GM21619 (cell line): ENCODE data around the gene SH3BP4.

Experiments used
- ATAC-seq: cut with Tn5 transposase; IDR thresholded peaks from one replicate; pipeline ENCODE4 v1.9.1; 2021; ENCODE audit not compliant: unreplicated experiment

The SH3BP4 gene

DNA sequence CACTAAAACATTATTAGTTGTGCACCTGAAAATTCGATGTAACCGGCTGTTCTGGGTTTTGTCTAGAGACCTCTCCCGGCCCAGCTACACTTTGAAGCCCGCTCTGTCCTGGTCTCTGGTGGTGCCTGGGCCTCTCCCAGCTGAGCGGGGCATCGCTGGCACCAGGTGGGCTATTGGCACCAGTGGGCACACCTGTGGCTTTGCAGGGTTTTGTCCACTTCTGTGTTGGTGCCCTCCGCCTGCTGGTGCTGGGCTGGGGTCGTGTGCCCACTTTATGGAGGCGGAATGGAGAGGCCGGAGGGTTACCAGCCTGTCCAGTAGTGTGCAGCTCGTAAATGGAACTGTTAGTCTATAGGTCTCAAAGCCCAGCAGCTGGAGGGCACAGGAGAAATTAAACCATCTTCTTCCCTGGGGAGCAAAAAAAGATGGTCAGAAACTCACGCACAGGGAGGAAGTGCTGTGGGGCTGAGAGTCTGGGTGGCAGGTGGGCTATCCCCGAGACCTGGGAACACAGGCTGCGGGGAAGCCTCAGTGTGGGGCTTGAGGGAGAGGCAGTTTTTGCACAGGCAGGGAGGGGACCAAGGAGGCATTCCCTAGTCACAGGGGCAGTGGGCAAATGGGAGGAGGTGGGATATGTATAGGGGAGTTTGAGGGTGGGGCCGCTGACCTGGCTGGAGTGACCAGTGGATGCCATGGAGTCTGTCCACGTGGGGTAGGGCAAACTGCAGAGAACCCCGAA is 30.4 kb downstream of the SH3BP4 start:
- no peak for ATAC-seq

DNA sequence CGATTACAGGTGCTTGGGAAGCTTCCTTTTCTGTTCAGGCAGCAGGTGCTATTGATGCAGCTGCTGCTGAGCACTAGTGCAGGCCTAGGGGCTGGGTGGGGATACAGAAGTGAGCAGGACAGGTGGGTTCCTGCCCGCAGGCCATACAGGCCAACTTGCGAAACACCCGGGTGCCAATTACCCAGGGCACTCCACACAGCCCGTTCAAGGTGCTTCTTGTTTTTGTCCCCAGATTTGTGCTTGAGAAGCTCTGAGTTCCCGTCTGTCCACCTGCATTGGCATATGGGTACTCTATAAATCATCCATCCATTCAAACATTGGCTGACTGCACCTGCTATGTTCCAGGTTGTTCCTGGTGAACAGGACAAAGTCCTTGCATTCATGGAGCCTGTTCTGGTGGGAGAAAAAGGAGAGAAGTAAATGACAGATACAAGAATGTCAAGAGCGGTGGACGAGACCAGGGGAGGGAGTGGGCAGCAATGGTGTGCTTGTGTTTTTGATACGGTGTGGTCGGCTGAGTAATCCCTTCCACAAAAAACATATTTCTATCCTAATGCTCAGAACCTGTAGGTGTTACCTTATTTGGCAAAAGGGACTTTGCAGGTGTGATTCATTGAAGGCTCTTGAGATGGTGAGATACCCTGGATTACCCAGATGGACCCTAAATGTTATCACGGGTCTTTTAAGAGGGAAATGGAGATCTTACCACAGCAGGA is 31.4 kb downstream of the SH3BP4 start:
- no peak for ATAC-seq

DNA sequence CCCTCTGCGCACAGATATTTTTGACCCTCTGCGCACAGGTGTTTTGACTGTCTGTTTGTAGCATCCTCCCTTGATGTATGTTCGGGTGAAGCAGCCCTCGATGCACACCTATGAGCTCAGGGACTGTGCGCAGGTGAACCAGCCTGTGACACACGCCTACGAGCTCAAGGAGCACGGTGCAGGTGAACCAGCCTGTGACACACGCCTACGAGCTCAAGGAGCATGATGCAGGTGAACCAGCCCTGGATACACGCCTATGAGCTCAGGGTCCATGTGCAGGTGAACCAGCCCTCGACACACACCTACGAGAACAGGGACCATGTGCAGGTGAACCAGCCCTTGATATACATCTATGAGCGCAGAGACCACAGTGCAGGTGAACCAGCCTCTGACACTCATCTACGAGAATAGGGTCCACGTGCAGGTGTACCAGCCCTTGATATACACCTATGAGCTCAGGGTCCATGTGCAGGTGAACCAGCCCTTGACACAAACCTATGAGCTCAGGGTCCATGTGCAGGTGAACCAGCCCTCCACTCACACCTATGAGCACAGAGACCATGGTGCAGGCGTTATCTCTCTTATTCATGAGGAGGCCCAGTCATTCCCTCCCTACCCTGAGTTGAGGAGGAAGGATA is 33.9 kb downstream of the SH3BP4 start:
- no peak for ATAC-seq

DNA sequence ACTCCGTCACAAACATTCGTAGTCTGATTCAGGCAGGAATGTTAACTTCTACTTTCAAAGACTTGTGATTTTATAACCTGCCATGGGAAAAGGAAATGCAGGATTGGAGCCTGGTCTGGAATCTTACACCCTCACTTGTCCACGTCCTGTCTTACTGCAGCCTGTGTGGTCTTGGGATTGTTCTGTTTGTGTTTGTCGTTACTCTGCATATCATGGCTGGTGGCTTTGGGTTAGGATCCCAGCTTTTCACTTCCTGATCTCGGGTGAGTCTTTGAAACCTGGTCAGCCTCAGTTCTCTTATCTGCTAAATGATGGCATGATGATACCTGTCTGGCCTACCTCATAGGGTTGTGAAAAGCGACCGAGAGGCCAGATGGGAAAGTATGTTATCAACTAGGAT is 34.6 kb downstream of the SH3BP4 start:
- no peak for ATAC-seq

DNA sequence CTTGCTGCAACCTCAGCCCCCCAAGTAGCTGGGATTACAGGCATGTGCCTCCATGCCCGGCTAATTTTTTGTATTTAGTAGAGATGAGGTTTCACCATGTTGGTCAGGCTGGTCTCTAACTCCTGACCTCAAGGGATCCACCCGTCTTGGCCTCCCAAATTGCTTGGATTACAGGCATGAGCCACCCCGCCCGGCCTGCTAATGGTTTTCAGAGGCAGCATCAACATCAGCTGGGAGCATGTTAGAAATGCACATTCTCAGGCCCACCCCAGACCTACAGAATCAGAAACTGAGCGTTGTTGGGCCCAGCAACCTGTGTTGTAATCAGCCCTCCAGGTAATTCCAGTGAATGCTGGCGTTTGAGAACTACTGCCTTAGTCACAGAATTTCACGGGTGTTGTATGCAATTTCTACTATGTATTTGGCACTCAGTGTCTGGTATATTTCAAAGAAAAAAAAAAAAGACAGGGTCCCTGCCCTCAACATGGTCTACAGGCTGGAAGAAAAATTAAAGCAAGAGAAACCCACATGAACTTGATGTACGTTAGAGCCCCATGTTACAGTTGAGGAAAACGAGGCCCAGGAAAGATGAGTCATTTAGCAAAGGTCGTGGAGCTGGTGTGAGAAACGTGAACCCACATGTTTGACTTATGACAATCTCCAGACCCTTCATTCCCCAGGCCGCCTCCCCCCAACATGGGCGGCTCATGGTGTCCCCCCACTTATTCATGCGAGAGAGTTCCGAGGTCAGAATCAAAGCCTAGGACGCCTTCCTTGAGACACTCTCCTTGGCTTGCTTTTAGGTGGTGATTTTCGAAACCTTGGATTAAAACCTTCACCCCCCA is 35.3 kb downstream of the SH3BP4 start:
- no peak for ATAC-seq

DNA sequence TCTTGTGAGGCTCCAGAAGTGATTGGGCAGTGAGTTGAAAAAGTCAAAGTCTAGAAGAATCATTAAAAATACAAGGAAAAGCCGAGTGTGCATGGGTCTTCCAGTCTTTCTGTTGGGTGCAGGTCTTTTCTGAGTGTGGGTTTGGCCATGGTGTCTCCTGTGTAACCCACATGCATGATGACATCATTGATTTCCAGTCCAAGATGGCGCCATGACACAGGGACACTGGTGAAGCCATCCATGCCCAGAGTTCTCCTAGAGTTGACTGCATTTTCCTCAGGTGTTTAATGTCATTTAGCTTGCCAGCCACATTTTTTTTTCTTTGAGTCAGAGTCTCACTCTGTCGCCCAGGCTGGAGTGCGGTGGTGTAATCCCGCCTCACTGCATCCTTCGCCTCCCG is 35.9 kb downstream of the SH3BP4 start:
- no peak for ATAC-seq

DNA sequence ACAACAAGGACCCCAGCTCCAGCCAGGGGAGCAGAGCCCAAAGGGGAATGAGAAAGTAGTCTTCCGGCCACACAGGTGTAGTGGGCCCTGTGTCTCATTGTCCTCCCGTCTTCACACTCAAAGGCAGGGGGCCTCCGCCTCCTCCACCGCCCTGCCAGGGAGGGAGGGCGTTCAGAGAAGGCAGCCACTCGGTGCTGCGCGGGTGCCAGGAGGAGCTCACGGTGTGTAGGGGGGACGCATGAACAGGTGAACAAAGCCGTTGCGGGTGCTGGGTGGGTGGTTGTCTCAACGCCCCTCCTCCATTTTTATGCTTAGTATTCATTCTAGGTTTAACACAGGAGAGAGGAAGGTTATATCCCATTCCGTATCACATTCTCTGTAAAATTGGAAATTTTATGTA is 36.7 kb downstream of the SH3BP4 start:
- ATAC-seq = no peak

DNA sequence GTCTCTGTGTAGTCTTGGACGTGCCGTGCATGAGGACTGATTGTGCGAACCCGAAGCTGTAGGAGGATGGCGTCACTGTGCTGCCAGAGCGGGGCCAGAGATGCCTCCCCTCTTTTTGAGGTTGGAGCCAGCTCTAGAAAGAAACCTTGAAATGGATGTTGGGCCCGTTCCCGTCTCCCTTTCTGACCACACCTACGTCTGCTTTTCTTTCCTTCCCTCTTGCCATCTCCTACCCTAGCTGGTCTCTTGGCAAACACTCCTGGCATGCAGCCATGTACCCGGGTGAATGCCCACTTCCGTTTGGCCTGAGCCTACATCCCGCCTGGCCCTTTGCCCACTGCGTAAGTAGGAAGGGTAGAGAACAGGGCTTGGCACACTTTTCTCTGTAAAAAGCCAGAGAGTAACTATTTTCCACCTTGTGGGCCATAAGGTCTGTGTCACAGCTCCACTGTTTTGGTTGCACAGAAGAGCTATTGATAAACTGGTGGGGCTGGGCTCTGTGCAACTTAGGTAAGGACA is 37.4 kb downstream of the SH3BP4 start:
- no peak for ATAC-seq

DNA sequence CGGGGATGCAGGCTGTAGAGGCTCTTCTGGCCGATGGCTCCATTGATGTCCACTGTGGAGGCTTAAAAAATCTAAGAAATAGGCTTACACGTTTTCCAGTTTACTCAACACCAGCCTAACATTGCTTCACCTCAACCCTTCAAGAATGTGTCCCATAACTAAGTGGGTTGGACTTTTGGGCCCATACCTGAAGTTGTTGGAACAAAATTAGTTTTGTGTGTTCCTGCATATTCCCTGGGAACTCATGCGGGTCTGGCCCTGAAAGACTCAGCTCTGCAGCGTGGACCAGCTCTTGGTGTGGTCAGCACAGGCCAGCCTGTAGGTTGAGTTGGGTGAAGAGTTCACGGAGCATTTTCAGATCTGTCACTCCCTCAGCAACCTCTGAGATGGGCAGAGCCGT is 38.5 kb downstream of the SH3BP4 start:
- no peak for ATAC-seq

DNA sequence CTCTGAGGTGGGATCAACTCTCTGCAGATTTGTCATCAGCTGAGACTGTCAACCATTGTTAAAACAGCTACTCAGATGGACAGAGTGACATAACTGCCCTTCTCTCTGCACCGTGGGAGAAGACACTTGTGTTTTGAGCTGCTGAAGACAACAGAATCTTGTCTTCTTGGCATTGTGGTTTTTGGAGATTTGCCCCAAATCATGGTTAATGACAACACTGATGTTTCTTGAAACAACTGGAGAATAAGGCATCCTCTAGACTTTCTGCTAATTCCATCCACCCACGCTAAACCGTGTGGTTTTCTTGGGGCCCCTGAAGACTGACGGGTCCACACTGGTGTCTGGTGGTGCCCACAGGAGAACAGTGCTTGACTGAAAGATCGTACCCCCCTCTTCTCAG is 39.5 kb downstream of the SH3BP4 start:
- ATAC-seq = no peak

DNA sequence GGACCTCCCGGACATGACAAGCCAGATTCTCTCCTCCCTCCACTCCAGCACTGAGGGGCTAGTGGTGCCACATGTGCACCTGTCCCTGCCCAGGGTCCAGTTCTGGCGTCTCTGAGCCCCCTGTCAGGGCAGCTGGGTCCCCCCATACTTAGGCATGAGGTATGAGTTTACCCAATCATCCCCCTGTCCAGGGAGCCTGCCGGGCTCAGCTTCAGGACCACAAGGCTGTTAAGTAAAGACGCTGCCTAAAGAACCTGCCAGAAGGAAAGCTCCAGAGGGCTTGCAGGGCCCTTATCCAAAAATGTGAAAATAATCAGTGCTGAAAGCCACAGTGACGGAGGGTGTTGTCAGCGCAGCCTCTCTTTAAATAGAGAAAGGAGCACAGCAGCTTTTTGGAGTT is 40.0 kb downstream of the SH3BP4 start:
- no peak for ATAC-seq

DNA sequence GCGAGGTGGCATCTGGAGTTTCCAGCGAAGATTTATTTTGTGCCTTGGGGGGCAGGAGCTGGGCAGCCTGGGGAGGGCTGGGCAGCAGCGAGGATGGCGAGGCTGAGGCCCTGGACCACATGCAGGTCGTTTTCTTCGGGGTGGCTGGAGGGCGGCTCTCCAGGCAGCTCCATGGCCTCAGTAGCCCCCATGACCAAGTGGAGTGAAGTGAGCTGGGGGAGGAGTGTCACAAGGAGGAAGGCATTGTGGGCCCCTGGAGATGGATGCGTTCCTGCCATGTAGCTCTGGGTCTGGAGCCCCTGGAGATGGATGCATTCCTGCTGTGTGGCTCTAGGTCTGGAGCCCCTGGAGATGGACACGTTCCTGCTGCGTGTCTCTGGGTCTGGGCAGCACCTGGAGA is 40.4 kb downstream of the SH3BP4 start:
- no peak for ATAC-seq

DNA sequence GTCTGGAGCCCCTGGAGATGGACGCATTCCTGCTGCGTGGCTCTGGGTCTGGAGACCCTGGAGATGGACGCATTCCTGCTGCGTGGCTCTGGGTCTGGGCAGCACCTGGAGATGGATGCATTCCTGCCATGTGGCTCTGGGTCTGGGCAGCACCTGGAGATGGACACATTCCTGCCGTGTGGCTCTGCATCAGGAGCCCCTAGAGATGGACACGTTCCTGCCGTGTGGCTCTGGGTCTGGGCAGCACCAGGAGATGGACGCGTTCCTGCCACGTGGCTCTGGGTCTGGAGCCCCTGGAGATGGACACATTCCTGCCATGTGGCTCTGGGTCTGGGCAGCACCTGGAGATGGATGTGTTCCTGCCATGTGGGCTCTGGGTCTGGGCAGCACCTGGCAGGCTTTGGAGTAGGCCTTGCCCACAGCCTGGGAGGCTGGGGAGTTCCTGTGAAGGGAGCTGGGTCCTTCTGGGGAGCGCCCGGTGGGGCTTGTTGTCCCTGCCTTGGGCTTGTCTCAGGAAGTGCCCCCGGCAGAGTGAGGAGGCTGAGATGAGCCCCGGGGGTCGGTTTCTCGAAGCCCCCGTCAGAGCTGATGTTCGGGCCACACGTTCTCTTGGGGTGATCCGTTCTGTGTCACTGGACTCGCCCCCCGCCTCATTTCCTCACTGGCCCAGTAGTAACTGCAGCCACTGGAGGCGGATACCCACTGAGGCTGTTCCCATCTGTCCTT is 41.0 kb downstream of the SH3BP4 start:
- ATAC-seq = no peak

DNA sequence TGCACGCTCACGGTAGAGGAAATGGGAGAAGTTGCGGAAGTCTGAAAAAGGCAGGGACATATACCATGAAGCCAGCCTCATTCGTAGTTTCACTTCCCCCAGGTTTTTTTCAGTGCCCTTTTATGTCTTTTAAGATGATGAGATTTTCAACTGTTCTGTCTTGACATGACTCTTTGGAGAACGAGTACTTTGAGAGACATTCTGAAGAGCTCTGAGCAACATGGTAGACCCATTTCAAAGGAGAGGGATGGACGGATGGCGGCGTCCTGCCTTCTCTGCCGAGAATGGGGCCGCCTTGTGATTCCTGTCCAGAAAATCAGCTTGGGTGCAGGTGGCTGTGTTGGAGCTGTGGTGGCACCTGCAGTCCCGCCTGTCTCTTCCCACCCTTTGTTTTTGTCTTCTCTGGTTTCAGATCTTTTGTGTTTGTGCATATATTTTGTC is 41.7 kb downstream of the SH3BP4 start:
- ATAC-seq = no peak

DNA sequence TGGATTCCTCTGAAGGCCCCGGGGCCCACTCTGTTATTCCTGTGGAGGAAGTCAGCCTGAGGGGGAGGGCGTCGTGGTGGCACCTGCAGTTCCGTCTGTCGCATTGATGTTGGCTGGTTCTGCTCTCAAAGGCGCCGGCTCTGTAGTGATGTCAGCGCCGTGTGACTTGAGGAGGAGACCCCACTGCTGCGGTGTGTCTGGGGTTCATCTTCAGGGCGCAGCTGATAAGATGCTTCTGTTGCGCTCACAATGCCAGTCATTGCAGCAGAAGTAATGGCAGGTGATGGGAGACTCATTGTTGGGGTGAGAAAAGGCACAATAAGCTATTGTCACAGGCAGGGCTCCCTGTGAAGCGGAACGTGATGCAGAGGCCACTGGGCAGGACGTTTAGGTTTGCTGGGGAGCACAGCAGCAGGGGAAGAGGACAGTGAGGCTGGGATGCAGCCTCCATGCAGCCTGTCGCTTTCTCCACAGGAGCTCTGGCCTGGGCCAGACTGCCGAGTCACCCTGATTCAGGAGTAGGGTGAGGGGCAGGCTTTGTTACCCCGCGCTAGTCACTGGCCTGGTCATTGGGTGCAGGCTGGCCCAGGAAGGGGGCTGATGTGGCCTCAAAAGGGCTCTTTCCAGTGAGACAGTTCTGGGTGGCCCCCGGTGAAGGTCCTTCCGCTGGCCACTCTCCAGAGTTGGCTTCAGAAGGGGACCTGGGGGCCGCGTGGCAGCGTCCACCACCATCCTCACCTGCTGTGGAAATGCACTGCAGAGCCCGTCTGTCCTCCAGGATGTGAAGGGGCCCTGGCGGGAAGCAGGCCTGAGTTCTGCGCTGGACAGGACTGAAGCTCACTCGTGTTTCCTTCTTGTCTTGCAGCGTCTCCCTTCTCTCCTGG is 42.9 kb downstream of the SH3BP4 start:
- ATAC-seq = no peak

DNA sequence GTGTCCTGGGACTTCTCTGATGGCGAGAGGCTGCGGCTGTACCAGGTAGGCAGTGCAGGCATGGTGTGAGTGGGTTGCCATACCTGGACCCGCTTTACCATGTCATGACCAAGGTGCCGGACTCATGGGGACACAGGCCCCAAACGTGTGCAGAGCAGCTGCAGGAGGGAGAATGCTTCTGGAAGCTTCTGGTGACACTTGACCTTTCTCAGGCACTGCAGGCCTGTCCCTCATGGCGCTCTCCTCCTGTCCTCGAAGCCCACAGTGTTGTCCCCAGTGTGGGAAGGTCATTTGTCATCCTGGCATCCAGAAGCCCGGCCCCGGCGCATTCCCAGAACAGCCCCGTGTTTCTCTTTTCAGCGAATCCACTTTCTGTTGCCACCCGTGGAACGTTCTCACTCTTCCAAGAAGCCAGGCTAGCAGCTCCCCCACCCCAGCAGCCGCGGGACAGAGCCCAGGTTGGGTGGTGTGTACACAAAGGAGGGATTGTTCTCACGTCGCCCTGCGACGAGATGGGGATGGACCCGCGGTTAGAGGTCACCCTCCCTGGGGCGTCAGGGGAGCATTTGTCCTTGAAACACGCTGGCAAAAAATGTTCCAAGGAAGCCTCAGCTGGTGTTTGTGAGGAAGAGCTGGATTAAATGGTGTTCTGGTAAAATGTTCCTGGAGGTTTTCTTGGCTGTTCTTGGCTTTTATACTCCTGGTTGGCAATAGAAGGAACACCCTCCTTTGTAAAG is 43.7 kb downstream of the SH3BP4 start:
- no peak for ATAC-seq

DNA sequence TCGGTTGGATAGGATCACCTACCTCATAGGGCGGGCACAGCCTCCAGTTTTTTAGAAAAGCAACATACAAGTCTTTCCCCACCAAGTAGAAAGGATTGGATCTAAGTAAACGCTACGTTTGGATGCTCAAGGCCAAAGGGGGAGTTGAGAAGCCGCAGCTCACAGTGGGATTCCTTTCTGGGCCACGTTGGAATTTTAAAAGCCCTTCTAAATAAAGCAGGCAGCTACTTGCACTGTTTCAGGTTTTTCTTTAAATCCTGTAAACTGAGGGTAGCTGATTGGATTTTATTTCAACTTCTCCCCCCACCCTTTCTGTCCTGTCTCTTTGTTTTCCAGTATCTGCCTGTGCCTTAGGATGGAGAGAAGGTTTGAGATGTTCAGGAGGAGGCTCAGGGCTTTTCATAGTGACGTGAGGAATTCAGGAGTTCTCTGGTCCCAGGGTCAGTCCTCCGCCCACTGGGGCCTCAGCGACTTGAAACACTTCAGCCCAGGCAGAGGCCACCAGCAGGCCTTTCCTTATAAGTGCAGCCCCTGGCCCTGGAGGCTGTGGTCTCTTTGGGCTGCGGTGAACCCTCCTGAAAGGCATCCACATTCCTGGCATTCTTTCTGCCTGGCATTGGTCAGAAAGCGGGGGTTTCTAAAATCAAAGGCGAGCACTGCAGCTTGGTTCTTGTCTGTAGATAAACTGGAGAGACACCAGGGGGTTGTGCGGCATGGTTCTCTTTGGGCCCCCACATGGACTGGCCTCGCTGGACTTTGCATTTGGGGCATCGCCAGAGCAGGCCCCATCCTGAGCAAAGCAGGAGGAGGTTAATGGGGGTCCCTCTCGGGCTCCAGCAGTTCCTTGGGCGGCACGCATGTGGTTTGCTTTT is 44.5 kb downstream of the SH3BP4 start:
- no peak for ATAC-seq

DNA sequence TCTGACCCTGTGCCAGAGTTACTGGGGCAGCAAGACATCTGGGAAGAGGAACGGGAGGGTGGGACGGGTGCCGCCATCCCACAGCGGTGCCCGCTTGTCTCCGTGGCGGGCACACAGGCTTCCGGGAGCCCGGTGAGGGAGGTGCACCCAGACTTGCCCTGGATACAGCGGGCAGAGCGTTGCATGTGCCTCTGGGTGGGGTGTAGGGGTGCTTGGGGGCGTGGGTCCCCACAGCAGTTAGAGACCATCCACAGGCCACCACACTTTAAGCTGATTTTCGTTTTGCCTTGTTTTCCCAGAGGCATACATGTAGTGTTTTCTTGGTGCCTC is 45.1 kb downstream of the SH3BP4 start:
- ATAC-seq = no peak
